Endodermal cell (in vitro differentiated cells): ENCODE measurements around the gene PWWP2A. TPM values are rescaled to one million over a fixed set of nuclear protein-coding genes. Genes with fewer than 3 reads are reported as not detected.

ENCODE experiments used
- DNase-seq: peaks from one replicate; pipeline ENCODE4 v3.0.0-alpha.2; 2017
- H3K27ac ChIP-seq: 2 replicates; pipeline ENCODE4 v1.5.1; 2013; ENCODE audit warnings: mild to moderate bottlenecking, low read depth, low read length, moderate library complexity
- H3K27me3 ChIP-seq: 2 replicates; pipeline ENCODE4 v1.6.1; 2013; ENCODE audit warnings: mild to moderate bottlenecking, low read length, moderate library complexity; ENCODE audit not compliant: insufficient read depth, control insufficient read depth, poor library complexity, severe bottlenecking
- H3K36me3 ChIP-seq: 2 replicates; pipeline ENCODE4 v1.7.0; 2013; ENCODE audit warnings: mild to moderate bottlenecking, low read length, moderate library complexity; ENCODE audit not compliant: control insufficient read depth, insufficient read depth
- H3K4me1 ChIP-seq: one replicate; pipeline ENCODE4 v1.7.0; 2013; ENCODE audit warnings: low read length; ENCODE audit not compliant: control insufficient read depth, insufficient read depth
- H3K4me3 ChIP-seq: 2 replicates; pipeline ENCODE4 v1.5.1; 2013; ENCODE audit warnings: mild to moderate bottlenecking, low read length, moderate library complexity
- H3K9ac ChIP-seq: 2 replicates; pipeline ENCODE4 v1.6.1; 2013; ENCODE audit warnings: mild to moderate bottlenecking, low read length, moderate library complexity; ENCODE audit not compliant: poor library complexity, severe bottlenecking; ENCODE audit errors: extremely low read depth
- H3K9me3 ChIP-seq: 2 replicates; pipeline ENCODE4 v1.6.1; 2013; ENCODE audit warnings: mild to moderate bottlenecking, low read length, moderate library complexity; ENCODE audit not compliant: control insufficient read depth
- H3K27ac Mint-ChIP-seq: 2 replicates; pipeline ENCODE4 v1.8.0; 2020; ENCODE audit warnings: mixed read lengths
- H3K27me3 Mint-ChIP-seq: 2 replicates; pipeline ENCODE4 v1.8.0; 2021; ENCODE audit warnings: mild to moderate bottlenecking, mixed read lengths; ENCODE audit not compliant: insufficient read depth
- H3K36me3 Mint-ChIP-seq: 2 replicates; pipeline ENCODE4 v1.8.0; 2020; ENCODE audit warnings: low read depth, mixed read lengths
- H3K4me1 Mint-ChIP-seq: 2 replicates; pipeline ENCODE4 v1.8.0; 2020; ENCODE audit warnings: mixed read lengths
- H3K4me3 Mint-ChIP-seq: 2 replicates; pipeline ENCODE4 v1.8.0; 2020; ENCODE audit warnings: mild to moderate bottlenecking, moderate library complexity, mixed read lengths
- H3K9me3 Mint-ChIP-seq: 2 replicates; pipeline ENCODE4 v1.8.0; 2020; ENCODE audit warnings: mild to moderate bottlenecking, mixed read lengths
- WGBS, 2 experiments: methylation state at CpG; one replicate each; pipeline versions ENCODE4 v1.1.5 to v1.1.7; 2013; ENCODE audit warnings: missing lambda C conversion rate in 2 of 2, mixed read lengths in 1 of 2; ENCODE audit not compliant: insufficient coverage in 1 of 2, insufficient read length in 1 of 2; 5-methylcytosine and 5-hydroxymethylcytosine counted together
- total RNA-seq, 2 donors: library from RNA; stranded (reverse); fragmentation: NEBNext Ultra II Directional in 1 of 2; extraction: Animal tissue kit (Norgen Biotek cat#: 25700) in 1 of 2; gene quantifications; 2 replicates in 1 of 2; 3 replicates in 1 of 2; pipeline ENCODE4 v1.2.1, GENCODE V29; 2021
- TF ChIP-seq, protein P1 (sequence below): fragments of 200-600 bp; sonication (generic); conservative IDR thresholded peaks from 2 replicates; pipeline ENCODE4 v1.5.0; 2021; ENCODE audit warnings: antibody characterized with exemption, mild to moderate bottlenecking

The PWWP2A gene
- total RNA-seq, 2 donors from 2014 or later, result 51.0 to 52.6 TPM

DNA sequence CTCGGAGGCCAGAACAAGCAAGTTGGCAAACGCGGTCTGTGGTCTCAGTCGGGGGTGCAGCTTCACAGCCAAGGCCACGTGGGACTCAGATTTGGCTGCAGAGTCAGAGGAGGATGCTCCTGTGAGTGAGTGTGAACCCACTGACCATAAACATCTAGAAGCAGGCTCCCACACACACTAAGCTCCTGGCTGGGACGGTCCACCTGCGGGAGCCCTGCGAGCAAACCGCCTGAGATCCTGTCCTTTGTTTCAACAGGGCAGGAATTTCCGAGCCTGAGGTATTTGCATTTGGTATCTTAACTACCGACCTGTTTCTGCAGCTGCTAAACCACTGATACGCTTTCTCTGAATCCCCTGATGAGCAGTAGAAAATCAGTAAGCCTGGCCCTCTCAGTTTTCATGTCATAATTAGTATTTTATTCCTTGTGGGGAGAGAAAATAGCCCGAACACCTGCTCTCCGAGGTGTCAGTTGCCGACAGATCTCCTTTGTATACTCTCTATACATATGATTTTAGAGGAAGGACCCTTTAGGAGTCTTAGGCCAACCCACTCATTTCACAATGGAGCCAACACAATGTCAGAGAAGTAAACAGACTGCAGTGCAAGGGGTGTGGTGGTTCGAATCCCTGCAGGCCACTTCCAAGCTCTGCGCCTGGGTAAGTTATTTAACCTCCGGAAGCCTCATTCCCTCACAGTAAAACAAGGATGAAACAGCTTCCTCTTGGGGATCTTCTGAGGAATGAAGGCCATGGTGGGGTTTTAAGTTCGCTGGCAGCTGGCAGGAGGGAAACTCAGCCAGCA is 40.9 kb upstream of the PWWP2A start:
- Histone ChIP-seq H3K9me3 (no peaks in the 10 kb centered on the region), H3K4me3 (peak overlapping the region; percentile 37), H3K4me1 (peaks cover 4% of the 10 kb centered on the region), H3K36me3 (no peaks in the 10 kb centered on the region), H3K27me3 (no peaks in the 10 kb centered on the region), H3K27ac (peak overlapping the region; percentile 42), H3K9ac (peak overlapping the region; percentile 52)
- H3K27ac Mint-ChIP-seq, result peak overlapping the region; percentile 95
- 18 to 26% methylated on average over 10 to 19 of the region's 19 CpGs for WGBS, 2 experiments
- no peaks in the 10 kb centered on the region for H3K9me3 Mint-ChIP-seq
- no peaks in the 10 kb centered on the region for H3K27me3 Mint-ChIP-seq
- TF ChIP-seq, protein P1, sequence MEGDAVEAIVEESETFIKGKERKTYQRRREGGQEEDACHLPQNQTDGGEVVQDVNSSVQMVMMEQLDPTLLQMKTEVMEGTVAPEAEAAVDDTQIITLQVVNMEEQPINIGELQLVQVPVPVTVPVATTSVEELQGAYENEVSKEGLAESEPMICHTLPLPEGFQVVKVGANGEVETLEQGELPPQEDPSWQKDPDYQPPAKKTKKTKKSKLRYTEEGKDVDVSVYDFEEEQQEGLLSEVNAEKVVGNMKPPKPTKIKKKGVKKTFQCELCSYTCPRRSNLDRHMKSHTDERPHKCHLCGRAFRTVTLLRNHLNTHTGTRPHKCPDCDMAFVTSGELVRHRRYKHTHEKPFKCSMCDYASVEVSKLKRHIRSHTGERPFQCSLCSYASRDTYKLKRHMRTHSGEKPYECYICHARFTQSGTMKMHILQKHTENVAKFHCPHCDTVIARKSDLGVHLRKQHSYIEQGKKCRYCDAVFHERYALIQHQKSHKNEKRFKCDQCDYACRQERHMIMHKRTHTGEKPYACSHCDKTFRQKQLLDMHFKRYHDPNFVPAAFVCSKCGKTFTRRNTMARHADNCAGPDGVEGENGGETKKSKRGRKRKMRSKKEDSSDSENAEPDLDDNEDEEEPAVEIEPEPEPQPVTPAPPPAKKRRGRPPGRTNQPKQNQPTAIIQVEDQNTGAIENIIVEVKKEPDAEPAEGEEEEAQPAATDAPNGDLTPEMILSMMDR, result no peak
- H3K4me3 Mint-ChIP-seq, result peak overlapping the region; percentile 3
- peak; percentile 91 for DNase-seq
- no peaks in the 10 kb centered on the region for H3K36me3 Mint-ChIP-seq
- H3K4me1 Mint-ChIP-seq, result peaks cover 31% of the 10 kb centered on the region

DNA sequence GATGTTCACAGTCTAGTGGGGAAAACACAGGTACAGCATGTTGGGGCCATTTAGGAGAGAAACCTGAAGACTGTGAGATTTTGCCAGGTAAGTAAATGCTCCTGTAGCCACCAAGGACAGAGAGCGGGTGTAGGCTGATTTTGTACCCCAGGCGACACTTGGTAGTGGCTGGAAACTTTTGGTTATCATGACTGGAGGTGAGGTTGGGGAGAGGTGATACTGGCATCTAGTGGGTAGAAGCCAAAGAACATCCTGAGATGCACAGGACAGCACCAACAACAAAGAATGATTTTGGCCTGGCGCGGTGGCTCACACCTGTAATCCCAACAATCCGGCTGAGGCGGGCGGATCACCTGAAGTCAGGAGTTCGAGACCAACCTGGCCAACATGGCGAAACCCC is 38.8 kb upstream of the PWWP2A start:
- Mint-ChIP-seq H3K4me3 (no peak overlapping the region), H3K27ac (peak overlapping the region; percentile 35), H3K9me3 (no peaks in the 10 kb centered on the region), H3K36me3 (no peaks in the 10 kb centered on the region), H3K27me3 (no peaks in the 10 kb centered on the region), H3K4me1 (peaks cover 25% of the 10 kb centered on the region)
- Histone ChIP-seq H3K4me3 (no peak overlapping the region), H3K9ac (no peak overlapping the region), H3K4me1 (no peaks in the 10 kb centered on the region), H3K9me3 (no peaks in the 10 kb centered on the region), H3K27me3 (no peaks in the 10 kb centered on the region), H3K27ac (no peak overlapping the region), H3K36me3 (no peaks in the 10 kb centered on the region)
- DNase-seq, result no peak
- 95 to 98% methylated on average over 7 to 9 of the region's 9 CpGs for WGBS, 2 experiments
- TF ChIP-seq, protein P1, result peak; percentile 58

DNA sequence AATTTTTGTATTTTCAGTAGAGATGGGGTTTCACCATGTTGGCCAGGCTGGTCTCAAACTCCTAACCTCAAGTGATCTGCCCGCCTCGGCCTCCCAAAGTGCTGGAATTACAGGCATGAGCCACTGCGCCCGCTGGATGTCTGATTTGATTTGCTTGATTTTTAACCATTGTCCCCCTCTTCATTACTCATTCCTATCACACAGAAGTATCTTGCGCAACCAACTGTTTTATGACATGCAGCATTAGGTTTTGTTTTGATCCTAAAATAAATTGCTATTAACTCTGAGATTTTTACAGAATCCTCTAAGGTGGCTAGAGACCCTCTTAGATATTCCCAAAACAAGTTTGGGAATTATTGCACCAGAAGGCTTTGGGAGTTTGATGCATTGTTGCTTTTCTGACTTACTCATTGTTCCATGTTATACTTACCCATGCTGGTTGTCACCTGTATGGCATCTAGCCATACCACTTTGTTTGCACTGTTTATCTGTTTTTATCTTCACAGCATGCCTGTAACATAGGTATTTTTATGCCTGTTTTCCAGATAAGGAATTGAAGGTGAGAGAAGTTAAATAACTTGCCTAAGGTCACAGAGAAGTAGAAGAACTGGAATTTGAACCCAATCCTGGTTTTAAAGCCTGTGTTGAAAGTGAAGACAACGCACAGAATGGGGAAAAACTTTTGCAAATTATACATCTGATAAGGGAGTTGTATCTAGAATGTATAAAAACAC is 35.9 kb upstream of the PWWP2A start:
- TF ChIP-seq, protein P1, result no peak
- H3K36me3 Mint-ChIP-seq, result no peaks in the 10 kb centered on the region
- DNase-seq, result no peak
- no peak overlapping the region for H3K27ac ChIP-seq
- H3K4me1 ChIP-seq, result no peaks in the 10 kb centered on the region
- no peaks in the 10 kb centered on the region for H3K9me3 Mint-ChIP-seq
- H3K4me3 ChIP-seq, result no peak overlapping the region
- no peaks in the 10 kb centered on the region for H3K27me3 ChIP-seq
- H3K9me3 ChIP-seq, result no peaks in the 10 kb centered on the region
- no peaks in the 10 kb centered on the region for H3K36me3 ChIP-seq
- 95 to 97% methylated on average over 5 to 6 of the region's 6 CpGs for WGBS, 2 experiments
- H3K27me3 Mint-ChIP-seq, result no peaks in the 10 kb centered on the region
- no peak overlapping the region for H3K9ac ChIP-seq
- peak overlapping the region; percentile 52 for H3K27ac Mint-ChIP-seq
- peaks cover 9% of the 10 kb centered on the region for H3K4me1 Mint-ChIP-seq
- H3K4me3 Mint-ChIP-seq, result no peak overlapping the region
